ENCODE results near the gene PLAC8L1. TPM values are rescaled to one million over a fixed set of nuclear protein-coding genes. Genes with fewer than 3 reads are reported as not detected.
A peak's percentile ranks its signal among the peaks of the same experiment; 100 is the strongest.

The PLAC8L1 gene
- total RNA-seq, 1 donor from 2014 or later: not detected

DNA sequence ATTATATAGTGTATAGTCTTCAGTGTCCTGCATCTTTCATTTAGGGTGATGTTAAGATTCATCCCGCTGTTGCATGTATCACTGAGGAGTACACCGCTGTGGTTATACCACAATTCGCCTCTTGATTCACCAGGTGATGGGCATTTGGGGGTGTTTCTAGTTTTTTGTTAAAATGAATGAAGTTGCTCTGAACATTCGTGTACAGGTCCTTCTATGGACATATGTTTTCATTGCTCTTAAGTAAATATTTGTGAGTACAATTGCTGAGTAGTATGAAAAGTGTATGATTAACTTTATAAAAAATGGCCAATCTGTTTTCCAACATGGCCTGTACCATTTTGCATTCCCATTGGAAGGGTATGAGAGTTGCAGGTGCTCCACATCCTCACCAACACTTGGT, 61.7 kb downstream of the PLAC8L1 start:
- DNase-seq (ENCODE audit: low read depth in 2 of 2): no peak

DNA sequence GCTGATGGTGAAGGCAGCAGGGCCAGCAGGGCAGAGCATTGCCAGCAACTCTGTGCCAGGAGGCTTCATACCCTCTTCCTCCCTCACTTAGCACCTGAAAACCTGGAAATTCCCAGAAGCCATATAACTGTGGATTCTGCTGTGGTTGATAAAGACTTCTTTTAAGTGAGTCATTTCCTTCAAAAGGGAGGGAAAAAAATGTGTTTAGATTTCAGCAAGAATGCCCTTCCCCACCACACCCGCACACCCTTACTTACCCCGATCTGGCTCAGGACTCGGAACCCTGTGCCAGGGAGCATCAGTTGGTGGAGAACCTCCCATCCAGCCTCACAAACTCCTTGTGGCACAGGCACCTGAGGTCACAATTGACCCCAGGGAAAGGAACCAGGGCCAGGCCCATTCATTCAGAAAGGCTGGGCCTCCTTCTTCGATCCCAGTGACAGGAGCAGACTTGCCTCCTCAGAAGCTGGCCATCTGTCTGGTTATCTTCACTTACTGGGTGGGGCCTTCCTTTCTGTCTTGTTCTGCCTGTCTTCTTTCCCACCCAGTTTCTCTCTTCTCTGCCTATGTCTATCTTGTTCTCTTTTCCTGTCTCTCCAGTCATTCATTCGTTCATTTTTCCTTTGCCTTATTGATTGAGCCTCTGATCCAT, 62.6 kb downstream of the PLAC8L1 start:
- DNase-seq (ENCODE audit: low read depth in 2 of 2): peak in 1 of 2 donors; percentile 66

DNA sequence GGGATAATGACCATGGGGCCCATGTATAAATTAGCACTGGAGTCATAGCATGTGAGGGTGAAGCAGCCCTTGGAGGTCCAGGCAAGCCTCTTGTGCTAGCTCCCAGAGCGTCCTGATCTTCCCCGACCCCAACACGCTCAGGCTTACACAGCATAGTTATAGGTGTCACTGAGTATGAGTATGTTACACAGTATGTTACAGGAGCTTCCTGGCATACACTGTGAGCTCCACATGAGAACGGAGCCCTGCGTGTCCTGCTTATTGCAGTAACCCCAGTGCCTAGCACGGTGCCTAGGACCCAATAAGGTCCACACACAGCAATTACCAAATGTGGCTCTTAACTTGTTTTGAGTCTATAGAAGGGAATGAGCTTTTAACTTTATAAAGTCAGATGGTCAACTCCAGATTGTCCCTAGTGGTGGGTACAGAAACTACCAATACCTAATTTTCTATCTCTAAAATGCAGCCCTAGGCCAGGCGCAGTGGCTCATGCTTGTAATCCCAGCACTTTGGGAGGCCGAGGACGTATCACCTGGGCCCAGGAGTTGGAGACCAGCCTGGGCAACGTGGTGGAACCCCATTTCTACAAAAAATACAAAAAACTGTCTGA, 64.1 kb downstream of the PLAC8L1 start:
- no peak for DNase-seq (ENCODE audit: low read depth in 2 of 2)

DNA sequence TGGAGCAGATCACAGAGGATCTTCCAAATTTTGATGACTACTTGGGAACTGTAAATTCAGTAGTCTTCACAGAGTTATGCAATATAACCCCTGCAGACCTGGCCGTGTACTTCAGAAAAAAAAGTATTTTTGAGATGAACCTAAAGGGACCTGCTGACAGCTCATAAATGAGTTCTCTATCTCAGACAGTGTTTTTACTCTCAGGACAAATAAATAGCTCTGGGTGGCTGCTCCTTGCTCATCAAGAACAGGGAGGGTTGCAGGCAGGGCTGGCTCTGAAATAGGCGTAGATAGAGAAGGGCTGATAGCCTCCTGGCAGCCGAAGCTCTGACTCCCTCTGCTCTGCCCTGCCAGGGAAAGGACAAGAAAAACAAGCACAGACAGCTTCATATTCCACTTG, 64.8 kb downstream of the PLAC8L1 start:
- DNase-seq (ENCODE audit: low read depth in 2 of 2): no peak

DNA sequence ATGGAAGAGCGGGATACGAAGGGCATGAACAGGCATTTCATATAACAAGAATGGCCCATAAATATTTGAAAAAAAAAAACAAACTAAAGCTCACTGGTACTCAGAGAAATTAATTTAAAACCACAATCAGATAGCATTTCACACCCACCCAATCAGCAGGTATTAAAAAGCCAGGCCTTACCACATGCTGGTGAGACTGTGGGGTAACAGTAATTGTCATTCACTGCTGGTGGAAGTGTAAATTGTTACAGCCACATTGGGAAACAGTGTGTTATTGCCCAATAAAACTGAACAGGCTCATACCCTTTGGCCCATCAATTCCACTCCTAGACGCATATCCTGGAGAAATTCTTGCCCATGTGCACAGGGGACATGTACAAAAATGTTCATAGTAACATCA, 66.0 kb downstream of the PLAC8L1 start:
- DNase-seq (ENCODE audit: low read depth in 2 of 2): no peak

DNA sequence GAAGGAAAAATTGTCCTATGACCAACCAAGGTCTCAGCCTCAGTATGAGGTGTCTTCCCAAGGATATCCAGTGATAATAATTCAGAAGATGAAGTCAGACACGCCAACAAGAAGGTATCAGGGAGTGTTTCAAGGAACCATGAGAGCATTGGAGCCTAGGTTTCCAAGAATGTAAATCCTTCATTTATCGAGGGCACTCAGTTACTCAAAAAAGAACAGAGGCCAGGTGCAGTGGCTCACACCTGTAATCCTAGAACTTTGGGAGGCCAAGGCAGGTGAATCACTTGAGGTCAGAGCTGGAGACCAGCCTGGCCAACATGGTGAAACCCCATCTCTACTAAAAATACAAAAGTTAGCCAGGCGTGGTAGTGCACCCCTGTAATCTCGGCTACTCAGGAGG, 70.8 kb downstream of the PLAC8L1 start:
- no peak for DNase-seq (ENCODE audit: low read depth in 2 of 2)

Other genes with a start within 250 kb of the PLAC8L1 start
- gene GRXCR2, start 232.6 kb downstream of the PLAC8L1 start, total RNA-seq: not detected in 2 replicates
- gene SH3RF2, start 169.0 kb downstream of the PLAC8L1 start, total RNA-seq: 0.13 TPM in 1 of 2 replicates, not detected in the other
- 65.6 and 91.5 TPM in 2 replicates for gene LARS1, start 77.1 kb upstream of the PLAC8L1 start, total RNA-seq
- gene RBM27, start 98.0 kb upstream of the PLAC8L1 start, total RNA-seq: 15.5 and 15.8 TPM in 2 replicates
- gene POU4F3, start 233.3 kb upstream of the PLAC8L1 start, total RNA-seq: under 0.01 TPM in 1 of 2 replicates, not detected in the other